ENCODE measurements around the gene MAN1C1. TPM values are rescaled to one million over a fixed set of nuclear protein-coding genes. Genes with fewer than 3 reads are reported as not detected.

MAN1C1 gene
- total and polyA plus RNA-seq, 10 of the 15 experiments (the other 5 are each of a cell fraction or from before 2014, with no cell fraction given), result 0.12 to 0.56 (median 0.22) TPM; not detected in 3

- TF ChIP-seq MTA3 (IDR thresholded peaks at IDR 0.05; ENCODE audit: borderline replicate concordance, low read length) (no peak), BACH1 (IDR thresholded peaks at IDR 0.05; ENCODE audit: borderline replicate concordance) (no peak)
Observed at GRCh38 chr1:25644962-25645361, 28.4 kb downstream of the MAN1C1 start (continued).

- DNase-seq (ENCODE audit: low read depth, low spot score) (no peak), FAIRE-seq (no peak), ATAC-seq (no peak)
- in situ Hi-C loops (cut with MboI), result no loop called here
- ChIA-PET POLR2A (no interaction called here), RAD21 (ENCODE audit: unreplicated experiment) (no interaction called here), CTCF (no interaction called here), SMC1A (ENCODE audit: uncharacterized antibody, unreplicated experiment) (no interaction called here)
- Histone ChIP-seq H3K27me3 (replicated peaks in 1 of 2; ENCODE audit: control insufficient read depth in 2 of 2, insufficient read depth in 2 of 2, low read length in 1 of 2) (peaks cover 2 to 4% of the 10 kb centered on the region in 2 experiments; a peak in 2 of 4 replicates), H3K27ac (ENCODE audit: control insufficient read depth, insufficient read depth) (no peak overlapping the region), H3K9ac (ENCODE audit: control insufficient read depth, insufficient read depth, low read length) (no peak overlapping the region), H2AFZ (ENCODE audit: control insufficient read depth, low read depth, low read length) (no peak overlapping the region), H4K20me1 (ENCODE audit: control insufficient read depth, insufficient read depth) (no peaks in the 10 kb centered on the region), H3K9me3 (replicated peaks; ENCODE audit: control insufficient read depth, insufficient read depth, low read length) (no peaks in the 10 kb centered on the region; the same call in 2 of the 3 replicates), H3K4me3 (no peak overlapping the region), H3K4me2 (ENCODE audit: control insufficient read depth, insufficient read depth) (no peak overlapping the region), H3K4me1 (ENCODE audit: control insufficient read depth, insufficient read depth, low read length) (no peaks in the 10 kb centered on the region; the same call in 1 of the 2 replicates), H3K79me2 (ENCODE audit: control insufficient read depth, insufficient read depth, low read length) (no peaks in the 10 kb centered on the region), H3K36me3 (ENCODE audit: control insufficient read depth in 2 of 2, insufficient read depth in 2 of 2, low read length in 1 of 2) (no peaks in the 10 kb centered on the region)
- intact Hi-C loops (cut with micrococcal nuclease; ENCODE audit: unreplicated experiment), result no loop called here
- 61% methylated on average over 23 of the region's 23 CpGs for WGBS (ENCODE audit: insufficient coverage, insufficient replicate concordance, low lambda C conversion rate, missing lambda C conversion rate)
- BruUV-seq (replicated peaks), result no TSS peak
- TF ChIP-seq TBL1XR1 (IDR thresholded peaks at IDR 0.05; ENCODE audit: low read depth, low read length) (no peak), ETV6 (conservative IDR thresholded peaks at IDR 0.05 in 1 of 2, IDR thresholded peaks at IDR 0.05 in 1 of 2; ENCODE audit: borderline replicate concordance in 1 of 2, low read depth in 1 of 2) (no peak), EP300 (IDR thresholded peaks at IDR 0.05; ENCODE audit: borderline replicate concordance in 1 of 2, control insufficient read depth in 1 of 2, low read depth in 2 of 2, low read length in 2 of 2) (no peak), YBX1 (IDR thresholded peaks at IDR 0.05) (no peak), BRCA1 (IDR thresholded peaks at IDR 0.05; ENCODE audit: low read depth, low read length) (no peak), ZBTB40 (IDR thresholded peaks at IDR 0.05; ENCODE audit: borderline replicate concordance) (no peak), NFIC (IDR thresholded peaks at IDR 0.05; ENCODE audit: low read depth, low read length) (no peak), SKIL (IDR thresholded peaks at IDR 0.05; ENCODE audit: low read depth, poor library complexity, severe bottlenecking) (no peak), ATF2 (IDR thresholded peaks at IDR 0.05; ENCODE audit: low read length) (no peak)
Observed at GRCh38 chr1:25645637-25646400, 29.2 kb downstream of the MAN1C1 start.

All from GM12878 (cell line).